GM12878 (cell line): ENCODE results near the gene ARL17B.
"Not testable (repeated sequence)": the region's sequence is repeated elsewhere in the genome, so short reads cannot be mapped to it uniquely, and the experiment has no call there.

ENCODE experiments used
- NRF1 ChIP-seq: conservative IDR thresholded peaks from 2 replicates; pipeline ENCODE4 v1.6.1; 2011; ENCODE audit warnings: mild to moderate bottlenecking, low read depth, low read length, improper control_type of control experiment
- TF ChIP-seq, protein P1 (sequence below): fragments of 450-650 bp; IDR thresholded peaks from 2 replicates; pipeline ENCODE4 v1.6.1; 2017; ENCODE audit warnings: mild to moderate bottlenecking

DNA sequence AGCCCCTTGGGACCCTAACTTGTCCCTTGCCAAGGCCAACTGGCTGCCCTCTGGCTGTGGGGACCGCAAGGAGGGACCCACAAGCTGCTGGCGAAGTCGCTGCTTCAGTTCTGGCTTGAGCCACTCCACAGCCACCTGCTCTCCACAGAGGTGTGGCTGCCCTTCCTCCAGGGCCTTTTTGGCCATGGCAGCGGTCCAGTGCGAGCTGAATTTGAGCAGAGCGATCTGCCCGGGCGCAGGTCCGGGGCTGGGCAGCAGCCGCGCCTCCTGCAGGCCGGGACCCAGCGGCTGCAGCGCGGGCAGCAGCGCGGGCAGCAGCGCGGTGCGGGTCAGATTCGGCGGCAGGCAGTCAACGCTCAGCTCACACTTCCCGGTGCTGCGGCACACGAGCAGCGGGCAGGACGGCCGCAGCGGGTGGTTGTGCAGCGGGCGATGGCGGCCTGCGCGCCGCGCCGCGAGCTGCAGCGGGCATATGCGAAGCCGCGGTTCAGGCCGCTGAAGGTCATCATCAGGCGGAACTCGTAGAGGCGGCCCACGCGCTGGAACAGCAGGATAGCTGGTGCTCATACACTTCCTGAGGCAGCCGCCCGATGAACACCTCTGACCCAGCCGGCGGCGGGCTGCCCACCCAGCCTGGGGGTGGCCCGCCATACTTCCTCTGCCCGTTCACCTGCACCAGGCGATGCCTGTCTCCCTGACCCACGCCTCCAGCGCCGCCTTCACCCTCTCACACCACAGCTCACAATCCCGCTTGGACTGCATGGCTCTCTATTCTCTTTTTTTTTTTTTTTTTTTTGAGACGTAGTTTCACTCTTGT, 101.5 kb downstream of the ARL17B start:
- not testable (repeated sequence) for TF ChIP-seq NRF1
- TF ChIP-seq, protein P1, sequence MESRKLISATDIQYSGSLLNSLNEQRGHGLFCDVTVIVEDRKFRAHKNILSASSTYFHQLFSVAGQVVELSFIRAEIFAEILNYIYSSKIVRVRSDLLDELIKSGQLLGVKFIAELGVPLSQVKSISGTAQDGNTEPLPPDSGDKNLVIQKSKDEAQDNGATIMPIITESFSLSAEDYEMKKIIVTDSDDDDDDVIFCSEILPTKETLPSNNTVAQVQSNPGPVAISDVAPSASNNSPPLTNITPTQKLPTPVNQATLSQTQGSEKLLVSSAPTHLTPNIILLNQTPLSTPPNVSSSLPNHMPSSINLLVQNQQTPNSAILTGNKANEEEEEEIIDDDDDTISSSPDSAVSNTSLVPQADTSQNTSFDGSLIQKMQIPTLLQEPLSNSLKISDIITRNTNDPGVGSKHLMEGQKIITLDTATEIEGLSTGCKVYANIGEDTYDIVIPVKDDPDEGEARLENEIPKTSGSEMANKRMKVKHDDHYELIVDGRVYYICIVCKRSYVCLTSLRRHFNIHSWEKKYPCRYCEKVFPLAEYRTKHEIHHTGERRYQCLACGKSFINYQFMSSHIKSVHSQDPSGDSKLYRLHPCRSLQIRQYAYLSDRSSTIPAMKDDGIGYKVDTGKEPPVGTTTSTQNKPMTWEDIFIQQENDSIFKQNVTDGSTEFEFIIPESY = not testable (repeated sequence)
